Ovary (tissue), 3 donors: ENCODE results near the gene SPSB3.

ENCODE experiments used
- POLR2A ChIP-seq: fragments of 450-650 bp; IDR thresholded peaks from one replicate; pipeline ENCODE4 v1.6.1; 2017; ENCODE audit warnings: antibody characterized with exemption, mild to moderate bottlenecking, moderate library complexity
- TF ChIP-seq, protein P1 (sequence below), 3 donors: fragments of 450-650 bp in 2 of 3; fragments of 200-600 bp in 1 of 3; IDR thresholded peaks; one replicate each; pipeline versions ENCODE4 v1.5.1 to v1.8.0; 2016 to 2022; ENCODE audit warnings: antibody characterized with exemption in 3 of 3, mild to moderate bottlenecking in 1 of 3
- donor health status: DM: no; HTN: no; CAD: no.

DNA sequence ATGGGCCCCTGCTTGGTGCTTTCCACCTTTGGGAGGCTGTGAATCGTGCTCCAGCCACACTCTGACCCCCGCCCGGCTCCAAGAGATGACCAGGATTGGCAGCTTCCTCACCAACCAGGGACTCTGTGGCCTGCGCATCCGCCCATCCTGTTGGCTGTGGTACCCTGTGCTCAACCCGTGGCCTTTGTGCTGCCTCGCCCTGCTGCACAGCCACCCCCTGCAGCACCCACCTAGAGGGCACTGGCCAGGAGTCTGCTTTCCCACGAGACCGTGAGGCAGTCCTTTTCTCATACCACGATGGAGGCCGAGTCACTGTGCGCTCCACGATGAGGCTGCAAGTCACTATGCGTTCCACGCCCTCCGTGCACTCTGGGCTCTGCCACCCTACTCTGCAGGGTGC is 30.4 kb downstream of the SPSB3 start:
- TF ChIP-seq, protein P1, sequence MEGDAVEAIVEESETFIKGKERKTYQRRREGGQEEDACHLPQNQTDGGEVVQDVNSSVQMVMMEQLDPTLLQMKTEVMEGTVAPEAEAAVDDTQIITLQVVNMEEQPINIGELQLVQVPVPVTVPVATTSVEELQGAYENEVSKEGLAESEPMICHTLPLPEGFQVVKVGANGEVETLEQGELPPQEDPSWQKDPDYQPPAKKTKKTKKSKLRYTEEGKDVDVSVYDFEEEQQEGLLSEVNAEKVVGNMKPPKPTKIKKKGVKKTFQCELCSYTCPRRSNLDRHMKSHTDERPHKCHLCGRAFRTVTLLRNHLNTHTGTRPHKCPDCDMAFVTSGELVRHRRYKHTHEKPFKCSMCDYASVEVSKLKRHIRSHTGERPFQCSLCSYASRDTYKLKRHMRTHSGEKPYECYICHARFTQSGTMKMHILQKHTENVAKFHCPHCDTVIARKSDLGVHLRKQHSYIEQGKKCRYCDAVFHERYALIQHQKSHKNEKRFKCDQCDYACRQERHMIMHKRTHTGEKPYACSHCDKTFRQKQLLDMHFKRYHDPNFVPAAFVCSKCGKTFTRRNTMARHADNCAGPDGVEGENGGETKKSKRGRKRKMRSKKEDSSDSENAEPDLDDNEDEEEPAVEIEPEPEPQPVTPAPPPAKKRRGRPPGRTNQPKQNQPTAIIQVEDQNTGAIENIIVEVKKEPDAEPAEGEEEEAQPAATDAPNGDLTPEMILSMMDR (IDR thresholded peaks at IDR 0.05) = no peak
- no peak for TF ChIP-seq POLR2A
